ENCODE measurements around the gene CNTF. TPM values are rescaled to one million over a fixed set of nuclear protein-coding genes. Genes with fewer than 3 reads are reported as not detected.

Gene CNTF
- total RNA-seq, 2 donors from 2014 or later, result 1.8 to 2.1 TPM

DNA sequence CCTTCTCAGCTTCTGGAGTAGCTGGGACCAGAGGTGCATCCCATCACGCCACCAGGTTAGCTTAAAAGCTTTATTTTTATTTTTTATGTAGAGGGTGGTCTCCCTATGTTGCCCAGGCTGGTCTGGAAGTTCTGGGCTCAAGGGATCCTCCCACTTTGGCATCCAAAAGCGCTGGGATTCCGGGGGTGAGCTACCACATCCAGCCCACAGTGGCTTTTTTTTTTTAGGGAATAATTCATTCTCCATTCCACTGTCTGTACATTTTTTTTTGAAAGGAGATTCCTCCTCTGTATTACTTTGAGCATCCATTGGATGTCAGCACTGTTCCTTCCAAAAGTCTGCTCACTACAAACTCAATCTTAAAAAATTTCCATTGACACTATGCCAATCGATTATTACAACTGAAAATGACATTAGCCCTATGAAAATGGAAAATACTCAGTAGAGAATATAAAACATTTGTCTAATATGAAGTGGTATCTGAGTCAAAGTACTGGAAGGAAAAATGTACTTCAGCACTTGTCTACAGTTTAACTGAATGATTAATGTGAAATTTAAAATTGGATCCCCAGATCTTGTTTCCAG, 45.5 kb upstream of the CNTF start:
- peak overlapping the region; percentile 100 for H3K27ac ChIP-seq
- H3K4me3 ChIP-seq, result peak overlapping the region; percentile 89
- DNase-seq, result no peak
- H3K27me3 ChIP-seq, result no peaks in the 10 kb centered on the region
- TF ChIP-seq, protein P1, sequence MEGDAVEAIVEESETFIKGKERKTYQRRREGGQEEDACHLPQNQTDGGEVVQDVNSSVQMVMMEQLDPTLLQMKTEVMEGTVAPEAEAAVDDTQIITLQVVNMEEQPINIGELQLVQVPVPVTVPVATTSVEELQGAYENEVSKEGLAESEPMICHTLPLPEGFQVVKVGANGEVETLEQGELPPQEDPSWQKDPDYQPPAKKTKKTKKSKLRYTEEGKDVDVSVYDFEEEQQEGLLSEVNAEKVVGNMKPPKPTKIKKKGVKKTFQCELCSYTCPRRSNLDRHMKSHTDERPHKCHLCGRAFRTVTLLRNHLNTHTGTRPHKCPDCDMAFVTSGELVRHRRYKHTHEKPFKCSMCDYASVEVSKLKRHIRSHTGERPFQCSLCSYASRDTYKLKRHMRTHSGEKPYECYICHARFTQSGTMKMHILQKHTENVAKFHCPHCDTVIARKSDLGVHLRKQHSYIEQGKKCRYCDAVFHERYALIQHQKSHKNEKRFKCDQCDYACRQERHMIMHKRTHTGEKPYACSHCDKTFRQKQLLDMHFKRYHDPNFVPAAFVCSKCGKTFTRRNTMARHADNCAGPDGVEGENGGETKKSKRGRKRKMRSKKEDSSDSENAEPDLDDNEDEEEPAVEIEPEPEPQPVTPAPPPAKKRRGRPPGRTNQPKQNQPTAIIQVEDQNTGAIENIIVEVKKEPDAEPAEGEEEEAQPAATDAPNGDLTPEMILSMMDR (IDR thresholded peaks at IDR 0.05), result peak; percentile 47
- H3K4me1 ChIP-seq, result peaks cover 13% of the 10 kb centered on the region
- no peaks in the 10 kb centered on the region for H3K9me3 ChIP-seq
- intact Hi-C loops (cut with DNase I), result loop anchor here (10.0 kb wide), 2 partner anchors 48 to 98 kb away; partner anchors contain the start of gene CNTF
- no peaks in the 10 kb centered on the region for H3K36me3 ChIP-seq
- H3K9ac ChIP-seq (ENCODE audit: low read depth in 2 of 2, low read length in 2 of 2), result peak overlapping the region; percentile 76 to 99

DNA sequence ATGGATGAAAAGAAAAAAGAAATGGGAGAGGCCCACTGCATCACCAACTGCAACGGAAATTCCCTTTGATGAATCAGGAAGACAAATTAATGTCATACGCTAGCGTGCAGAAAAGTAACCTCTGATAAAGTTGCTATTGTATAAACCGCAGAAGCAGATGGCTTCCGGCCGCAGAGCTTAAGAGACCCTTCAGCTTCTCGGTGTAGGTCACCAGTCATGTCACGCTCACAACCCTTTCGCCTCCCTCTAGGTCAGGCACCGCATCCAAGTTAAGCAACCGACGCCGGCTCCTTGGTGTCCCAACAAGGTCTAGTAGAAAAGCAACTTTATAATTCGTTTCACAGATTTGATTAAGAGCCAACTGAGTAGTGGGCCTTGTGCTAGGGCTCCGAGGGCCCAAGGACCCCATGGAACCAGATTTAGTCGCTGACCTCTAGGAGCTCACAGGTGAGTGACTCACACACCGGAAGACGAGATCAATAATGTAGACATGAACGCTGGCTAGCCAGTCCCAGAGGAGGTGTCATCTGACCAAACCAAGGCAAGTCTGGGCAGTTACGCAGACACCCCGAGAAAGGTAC, 44.8 kb upstream of the CNTF start:
- TF ChIP-seq, protein P1 (IDR thresholded peaks at IDR 0.05), result no peak
- no peaks in the 10 kb centered on the region for H3K27me3 ChIP-seq
- intact Hi-C loops (cut with DNase I), result loop anchor here (10.0 kb wide), 2 partner anchors 47 to 97 kb away; partner anchors contain the start of gene CNTF
- peak overlapping the region; percentile 100 for H3K27ac ChIP-seq
- H3K4me3 ChIP-seq, result peak overlapping the region; percentile 89
- H3K36me3 ChIP-seq, result no peaks in the 10 kb centered on the region
- peak; percentile 68 for DNase-seq
- H3K9ac ChIP-seq (ENCODE audit: low read depth in 2 of 2, low read length in 2 of 2), result peak overlapping the region; percentile 76 to 99
- no peaks in the 10 kb centered on the region for H3K9me3 ChIP-seq
- H3K4me1 ChIP-seq, result peaks cover 15% of the 10 kb centered on the region

DNA sequence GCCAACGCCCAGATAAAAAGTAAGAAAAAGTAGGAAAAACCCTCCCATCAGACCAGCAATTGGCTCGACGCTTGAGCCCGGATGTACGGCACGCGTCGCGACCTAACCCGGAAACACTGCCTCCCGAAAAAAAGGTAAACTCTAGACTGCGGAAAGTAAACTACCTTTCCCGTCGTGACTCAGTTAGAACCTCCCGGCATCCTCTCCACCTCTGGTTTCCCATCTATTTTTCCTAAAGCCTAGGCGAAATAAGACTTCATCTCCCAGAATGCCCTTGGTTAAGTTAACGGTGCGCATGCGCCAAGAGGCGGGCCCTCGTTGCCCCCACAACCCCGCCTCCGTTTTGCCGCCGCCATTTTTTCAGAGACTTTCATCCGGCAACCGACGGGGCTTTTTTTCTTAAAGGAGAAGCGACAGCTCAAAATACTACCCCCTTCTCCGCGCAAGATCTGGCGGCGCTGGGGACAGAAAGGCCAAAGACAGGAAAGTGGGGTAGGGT, 44.3 kb upstream of the CNTF start:
- DNase-seq, result peak; percentile 96
- Histone ChIP-seq H3K27me3 (no peaks in the 10 kb centered on the region), H3K36me3 (no peaks in the 10 kb centered on the region), H3K4me1 (peaks cover 21% of the 10 kb centered on the region), H3K27ac (peak overlapping the region; percentile 100), H3K9me3 (no peaks in the 10 kb centered on the region), H3K4me3 (peak overlapping the region; percentile 89), H3K9ac (ENCODE audit: low read depth in 2 of 2, low read length in 2 of 2) (peak overlapping the region; percentile 85 to 99)
- TF ChIP-seq, protein P1 (IDR thresholded peaks at IDR 0.05), result no peak
- intact Hi-C loops (cut with DNase I), result loop anchor here (10.0 kb wide), 2 partner anchors 47 to 97 kb away; partner anchors contain the start of gene CNTF

DNA sequence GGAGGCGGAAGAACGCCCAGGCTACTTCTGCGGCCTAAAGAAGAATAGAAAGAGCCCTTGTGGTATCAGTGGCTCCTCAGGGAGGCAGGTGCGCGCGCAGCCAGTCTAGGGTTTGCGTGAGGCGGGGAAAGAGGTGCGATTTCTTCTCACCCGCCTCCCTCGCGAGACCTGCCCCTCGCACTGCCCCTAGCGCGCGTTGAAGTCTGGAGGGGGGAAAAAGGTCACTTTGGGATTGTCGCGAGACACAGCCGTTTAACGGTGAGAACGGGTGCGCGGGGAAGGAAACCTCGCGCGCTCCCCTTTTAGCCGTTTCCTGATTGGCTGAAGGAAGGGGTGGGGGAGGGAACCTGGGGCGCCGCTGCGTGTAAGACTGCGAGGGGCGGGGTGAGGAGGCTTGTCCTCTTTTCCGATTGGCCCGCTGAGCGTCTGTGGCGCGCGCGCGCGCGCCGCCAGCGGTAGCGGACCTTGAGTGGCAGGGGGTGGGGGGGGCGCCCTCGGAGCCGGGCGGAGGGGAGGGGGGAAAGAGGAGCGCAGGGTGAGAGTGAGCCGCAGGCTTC, 43.8 kb upstream of the CNTF start, which contains the start of gene ZFP91:
ZFP91 (plus strand) TSS at position 429 of the 557 bp plus-strand sequence. CDS start 219 bp downstream, outside the sequence.
- intact Hi-C loops (cut with DNase I), result loop anchor here (10.0 kb wide), 2 partner anchors 46 to 96 kb away; partner anchors contain the start of gene CNTF
- TF ChIP-seq, protein P1 (IDR thresholded peaks at IDR 0.05), result no peak
- peak within 1 kb of the TSS; percentile 89 for H3K4me3 ChIP-seq
- peaks cover 25% of the 10 kb centered on the region for H3K4me1 ChIP-seq
- H3K36me3 ChIP-seq, result no peaks in the 10 kb centered on the region
- DNase-seq, result peak; percentile 97
- no peaks in the 10 kb centered on the region for H3K9me3 ChIP-seq
- H3K27ac ChIP-seq, result peak within 1 kb of the TSS; percentile 100
- no peaks in the 10 kb centered on the region for H3K27me3 ChIP-seq
- H3K9ac ChIP-seq (ENCODE audit: low read depth in 2 of 2, low read length in 2 of 2), result peak within 1 kb of the TSS; percentile 97 to 99

All from colonic mucosa (tissue), 4 donors.